Fibroblast of lung (primary cell): ENCODE results near the gene RPA3. TPM values are rescaled to one million over a fixed set of nuclear protein-coding genes. Genes with fewer than 3 reads are reported as not detected.
A peak's percentile ranks its signal among the peaks of the same experiment; 100 is the strongest.

ENCODE experiments used
- DNase-seq, 2 donors: peaks; one replicate each; pipeline versions ENCODE4 v3.0.0 to v3.0.0-alpha.2; 2010; ENCODE audit warnings: low read depth in 2 of 2
- H2AFZ ChIP-seq: 2 replicates; pipeline ENCODE4 v1.5.1; 2012; ENCODE audit warnings: low read length, control low read depth, inconsistent platforms
- H3K27ac ChIP-seq: 2 replicates; pipeline ENCODE4 v1.5.1; 2011; ENCODE audit warnings: low read length, control low read depth; ENCODE audit not compliant: insufficient read depth
- H3K27me3 ChIP-seq: 2 replicates; pipeline ENCODE4 v1.5.1; 2011; ENCODE audit warnings: mild to moderate bottlenecking, low read length; ENCODE audit not compliant: control insufficient read depth, insufficient read depth
- H3K36me3 ChIP-seq: 2 replicates; pipeline ENCODE4 v1.5.1; 2011; ENCODE audit warnings: low read length; ENCODE audit not compliant: control insufficient read depth, insufficient read depth
- H3K4me1 ChIP-seq: 2 replicates; pipeline ENCODE4 v1.5.1; 2011; ENCODE audit warnings: low read length; ENCODE audit not compliant: control insufficient read depth, insufficient read depth; ENCODE audit errors: extremely low read depth
- H3K4me2 ChIP-seq: 2 replicates; pipeline ENCODE4 v1.5.1; 2011; ENCODE audit warnings: low read length, control low read depth; ENCODE audit not compliant: insufficient read depth; ENCODE audit errors: extremely low read depth
- H3K4me3 ChIP-seq, 4 experiments: fragments of 200-600 bp in 1 of 4; sonication (generic) in 1 of 4; replicated peaks in 1 of 4; 2 replicates each; pipeline ENCODE4 v1.5.1; 2011 to 2016; ENCODE audit warnings: low read length in 4 of 4, low read depth in 3 of 4, mild to moderate bottlenecking in 3 of 4, control low read depth in 2 of 4, inconsistent platforms in 1 of 4, mixed read lengths in 1 of 4; ENCODE audit not compliant: insufficient read depth in 1 of 4; ENCODE audit errors: control extremely low read depth in 1 of 4
- H3K79me2 ChIP-seq: 2 replicates; pipeline ENCODE4 v1.5.1; 2012; ENCODE audit warnings: mild to moderate bottlenecking, low read length, inconsistent platforms; ENCODE audit not compliant: control insufficient read depth, insufficient read depth
- H3K9ac ChIP-seq: 2 replicates; pipeline ENCODE4 v1.5.1; 2011; ENCODE audit warnings: mild to moderate bottlenecking, low read length, control low read depth; ENCODE audit not compliant: insufficient read depth
- H3K9me3 ChIP-seq: 2 replicates; pipeline ENCODE4 v1.5.1; 2012; ENCODE audit warnings: low read depth, low read length; ENCODE audit not compliant: control insufficient read depth, insufficient read depth
- H4K20me1 ChIP-seq: 2 replicates; pipeline ENCODE4 v1.5.1; 2011; ENCODE audit warnings: low read length; ENCODE audit not compliant: control insufficient read depth, insufficient read depth; ENCODE audit errors: extremely low read depth
- CTCF ChIP-seq, 2 donors: IDR thresholded peaks in 1 of 2; conservative IDR thresholded peaks in 1 of 2; 1 replicate in 1 of 2; 2 replicates in 1 of 2; pipeline ENCODE4 v1.5.1; 2011 to 2012; ENCODE audit warnings: low read length in 2 of 2, control low read depth in 1 of 2, inconsistent platforms in 1 of 2, low read depth in 1 of 2, mild to moderate bottlenecking in 1 of 2
- EZH2 ChIP-seq: IDR thresholded peaks from 2 replicates; pipeline ENCODE4 v1.5.1; 2012; ENCODE audit warnings: low read length, control low read depth, mild to moderate bottlenecking; ENCODE audit errors: missing control alignments
- polyA plus RNA-seq, 2 donors: library from polyadenylated mRNA; depleted of rRNA in 1 of 2; stranded (reverse) in 1 of 2; unstranded in 1 of 2; fragments of >200 nt; gene quantifications; 2 replicates each; pipeline ENCODE4 v1.2.1, GENCODE V29; 2011 to 2012; ENCODE audit warnings: missing spikeins in 1 of 2
- total RNA-seq: library from RNA; depleted of rRNA; stranded (reverse); fragments of >200 nt; gene quantifications from 2 replicates; pipeline ENCODE4 v1.2.1, GENCODE V29; 2014

RPA3 gene
- total and polyA plus RNA-seq, 2 donors (not counting 1 experiment from before 2014, with no cell fraction given), result 19.0 to 23.9 TPM

GRCh38 chr7:7719236-7719635 is 829 bp upstream of the RPA3 start:
- Histone ChIP-seq H2AFZ (no peak overlapping the region), H4K20me1 (no peaks in the 10 kb centered on the region), H3K36me3 (no peaks in the 10 kb centered on the region), H3K79me2 (no peaks in the 10 kb centered on the region), H3K27ac (no peak overlapping the region), H3K27me3 (no peaks in the 10 kb centered on the region), H3K4me3 (no peak overlapping the region), H3K4me2 (no peak overlapping the region), H3K9ac (no peak overlapping the region), H3K4me1 (peaks cover 5% of the 10 kb centered on the region), H3K9me3 (no peaks in the 10 kb centered on the region)
- peak; percentile 98 to 99 for DNase-seq
- no peak for TF ChIP-seq EZH2

- TF ChIP-seq EZH2, result no peak
- TF ChIP-seq CTCF (conservative IDR thresholded peaks at IDR 0.05 in 1 of 2, IDR thresholded peaks at IDR 0.05 in 1 of 2; ENCODE audit: low read depth in 1 of 2, low read length in 2 of 2), result no peak
- Histone ChIP-seq H3K9ac (no peak overlapping the region), H4K20me1 (no peaks in the 10 kb centered on the region), H3K27ac (no peak overlapping the region), H3K36me3 (no peaks in the 10 kb centered on the region), H3K4me3 (no peak overlapping the region), H3K4me2 (no peak overlapping the region), H3K9me3 (no peaks in the 10 kb centered on the region), H2AFZ (no peak overlapping the region), H3K79me2 (no peaks in the 10 kb centered on the region), H3K4me1 (no peaks in the 10 kb centered on the region), H3K27me3 (no peaks in the 10 kb centered on the region)
- DNase-seq, result no peak
Measured at GRCh38 chr7:7713730-7714129, 4.7 kb downstream of the RPA3 start.

GRCh38 chr7:7710469-7710868 is 7.9 kb downstream of the RPA3 start:
- no peak for TF ChIP-seq EZH2
- TF ChIP-seq CTCF (conservative IDR thresholded peaks at IDR 0.05 in 1 of 2, IDR thresholded peaks at IDR 0.05 in 1 of 2; ENCODE audit: low read depth in 1 of 2, low read length in 2 of 2), result no peak
- Histone ChIP-seq H3K4me3 (no peak overlapping the region), H3K36me3 (no peaks in the 10 kb centered on the region), H4K20me1 (no peaks in the 10 kb centered on the region), H2AFZ (no peak overlapping the region), H3K9me3 (no peaks in the 10 kb centered on the region), H3K9ac (no peak overlapping the region), H3K79me2 (no peaks in the 10 kb centered on the region), H3K4me1 (no peaks in the 10 kb centered on the region), H3K4me2 (no peak overlapping the region), H3K27ac (no peak overlapping the region), H3K27me3 (no peaks in the 10 kb centered on the region)
- DNase-seq, result no peak
